ENCODE results near the gene SNHG17.
"Not testable (repeated sequence)": the region's sequence is repeated elsewhere in the genome, so short reads cannot be mapped to it uniquely, and the experiment has no call there.

Gene SNHG17

DNA sequence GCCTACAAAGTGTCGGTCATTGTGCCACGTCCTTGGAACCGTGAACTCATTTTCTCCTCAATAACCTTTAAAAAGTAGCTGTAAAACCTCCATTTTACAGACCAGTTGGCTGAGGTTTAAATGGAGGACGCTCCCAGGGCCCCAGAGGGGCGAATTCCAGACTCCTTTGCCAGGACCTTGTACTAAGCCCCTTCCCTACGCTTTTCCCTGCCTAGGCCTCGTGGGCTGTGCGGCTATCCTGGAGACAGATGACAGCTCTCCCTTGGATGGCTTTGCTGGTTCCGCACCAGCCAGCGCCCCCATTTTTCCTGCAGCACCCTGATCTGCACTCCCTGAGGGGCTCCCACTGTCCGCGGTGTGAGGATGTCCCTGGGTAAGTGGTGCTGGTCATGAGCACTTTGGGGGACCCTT, 12.1 kb upstream of the SNHG17 start:
- DNase-seq: no peak

DNA sequence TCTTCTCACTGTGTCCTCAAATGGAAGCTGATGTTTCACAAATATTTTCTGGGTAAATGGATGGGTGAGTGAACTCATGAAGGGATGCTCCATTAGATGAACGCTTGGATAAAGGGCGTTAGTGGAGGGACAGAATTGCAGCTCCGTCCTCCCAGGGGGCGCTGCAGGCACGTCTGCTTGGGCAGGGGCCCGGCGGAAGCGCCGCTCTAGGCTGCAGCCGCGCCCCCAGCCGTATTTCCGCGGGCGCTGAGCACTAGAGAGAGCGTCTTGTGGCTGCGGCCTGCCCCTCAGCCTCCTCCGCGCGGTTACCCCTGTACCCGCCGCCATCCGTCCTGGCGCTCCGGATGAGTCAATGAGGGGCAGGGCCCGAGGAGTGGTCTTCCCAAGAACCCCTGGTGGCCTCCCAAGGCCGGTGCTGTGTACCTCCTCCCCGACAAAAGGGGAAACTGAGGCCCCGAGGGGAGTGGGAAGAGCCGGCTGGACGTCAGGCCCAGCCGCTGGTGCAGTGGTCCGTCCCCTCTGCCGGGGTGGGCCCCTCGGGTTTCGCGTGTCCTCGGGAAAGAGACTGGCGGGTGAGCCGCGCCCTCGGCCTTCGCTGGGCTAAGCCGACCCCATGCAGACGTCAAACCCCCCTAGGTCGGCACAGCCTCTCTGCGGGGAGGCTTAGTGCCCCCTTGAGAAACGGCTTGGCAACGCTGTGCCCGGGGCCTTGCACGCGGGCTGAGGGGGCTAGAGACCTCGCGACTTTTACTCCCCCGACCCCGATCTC, 11.5 kb upstream of the SNHG17 start:
- peak; percentile 96 for DNase-seq

DNA sequence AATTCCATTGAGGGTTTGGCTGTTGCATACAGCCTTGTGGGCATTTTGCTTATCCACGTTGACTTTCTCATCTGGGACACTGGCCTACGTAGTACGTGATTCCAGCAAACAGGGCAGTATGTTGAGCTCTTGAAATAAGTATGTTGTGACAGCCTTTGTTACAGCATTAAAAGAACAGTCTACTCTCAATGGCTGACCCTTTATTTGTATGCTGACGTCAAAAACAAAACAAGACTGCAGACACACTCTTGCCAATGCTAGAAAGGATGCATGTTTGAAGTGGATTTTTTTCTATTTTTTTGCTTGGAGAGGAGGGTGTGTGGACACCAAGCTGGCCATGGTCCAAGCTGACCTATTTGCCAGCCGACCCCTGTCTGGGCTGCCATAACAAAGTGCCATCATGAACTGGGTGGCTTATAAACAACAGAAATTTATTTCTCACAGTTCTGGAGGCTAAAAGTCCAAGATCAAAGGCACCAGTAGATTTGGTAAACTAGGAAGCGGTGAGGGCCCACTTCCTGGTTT, 10.8 kb upstream of the SNHG17 start:
- no peak for DNase-seq

DNA sequence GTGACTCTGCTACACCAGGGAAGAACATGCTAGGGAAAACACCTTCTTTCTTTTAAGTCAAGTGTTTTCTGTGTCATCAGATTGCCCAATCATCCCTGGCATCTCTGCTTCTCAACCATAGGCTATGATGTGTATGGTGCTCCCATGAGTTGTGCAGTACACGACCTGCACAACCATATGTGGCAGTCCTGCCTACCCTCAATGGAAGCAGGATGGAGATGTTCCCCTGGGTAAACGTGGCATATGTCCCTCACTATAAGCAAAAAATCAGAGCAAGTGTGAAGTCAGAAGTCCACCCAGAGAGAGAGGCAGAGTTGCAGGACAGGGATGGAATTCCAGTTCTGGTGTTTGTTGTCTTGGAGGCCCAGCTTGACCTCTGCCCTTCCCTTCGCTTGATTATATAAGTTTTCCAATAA, 10.3 kb upstream of the SNHG17 start:
- no peak for DNase-seq

DNA sequence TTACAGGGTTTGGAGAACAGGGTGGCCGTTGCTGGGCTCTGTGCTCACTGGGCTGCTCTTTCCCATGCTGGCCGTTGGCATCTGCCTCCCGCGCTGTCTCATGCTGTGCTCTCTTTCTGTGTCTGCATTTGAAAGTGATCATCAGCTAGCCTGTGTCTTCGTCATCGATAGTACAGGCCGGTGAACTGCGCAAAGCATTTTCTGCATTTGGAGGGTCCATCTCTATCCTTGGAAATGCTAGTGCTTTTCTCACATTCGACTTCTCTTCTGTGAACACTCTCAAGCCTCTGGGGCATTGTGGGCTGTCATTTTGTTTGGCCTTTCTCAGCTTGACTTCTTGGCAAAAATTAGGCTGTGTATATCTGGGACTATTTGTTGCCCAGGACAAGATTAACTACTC, 6.8 kb upstream of the SNHG17 start:
- no peak for DNase-seq

DNA sequence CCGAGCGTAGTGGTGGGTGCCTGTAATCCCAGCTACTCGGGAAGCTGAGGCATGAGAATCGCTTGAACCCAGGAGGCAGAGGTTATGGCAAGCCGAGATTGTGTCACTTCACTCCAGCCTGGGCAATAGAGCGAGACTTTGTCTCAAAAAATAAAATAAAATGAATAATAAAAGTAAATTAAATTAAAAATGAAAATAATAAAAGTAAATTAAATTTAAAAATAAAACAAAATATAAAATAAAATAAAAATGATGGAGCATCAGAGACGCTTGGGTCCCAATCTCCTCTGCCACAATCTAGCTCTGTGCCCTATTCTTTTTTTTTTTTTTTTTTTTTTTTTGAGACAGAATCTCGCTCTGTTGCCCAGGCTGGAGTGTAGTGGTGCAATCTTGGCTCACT, 6.0 kb upstream of the SNHG17 start:
- not testable (repeated sequence) for DNase-seq

DNA sequence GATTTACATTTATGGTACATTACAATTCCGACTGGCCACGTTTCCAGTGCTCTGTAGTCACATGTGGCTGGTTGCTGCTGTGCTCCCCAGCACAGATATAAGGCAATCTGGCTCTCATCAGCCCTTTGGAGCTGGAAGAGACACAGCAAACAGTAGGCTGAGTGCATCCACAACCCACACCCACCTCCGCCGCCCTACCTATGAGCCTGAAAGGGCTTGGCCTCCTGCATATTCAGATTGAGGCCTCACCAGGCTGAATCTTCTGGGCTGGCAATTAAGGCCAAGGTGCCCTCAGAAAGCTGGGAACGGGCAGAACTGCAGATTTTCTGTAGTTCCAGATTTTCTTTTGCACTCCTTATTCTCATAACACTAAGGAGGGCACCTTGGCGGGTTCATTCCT, 2.7 kb upstream of the SNHG17 start:
- no peak for DNase-seq

- DNase-seq: no peak
Measured at GRCh38 chr20:38435555-38435939, 419 bp upstream of the SNHG17 start.

DNA sequence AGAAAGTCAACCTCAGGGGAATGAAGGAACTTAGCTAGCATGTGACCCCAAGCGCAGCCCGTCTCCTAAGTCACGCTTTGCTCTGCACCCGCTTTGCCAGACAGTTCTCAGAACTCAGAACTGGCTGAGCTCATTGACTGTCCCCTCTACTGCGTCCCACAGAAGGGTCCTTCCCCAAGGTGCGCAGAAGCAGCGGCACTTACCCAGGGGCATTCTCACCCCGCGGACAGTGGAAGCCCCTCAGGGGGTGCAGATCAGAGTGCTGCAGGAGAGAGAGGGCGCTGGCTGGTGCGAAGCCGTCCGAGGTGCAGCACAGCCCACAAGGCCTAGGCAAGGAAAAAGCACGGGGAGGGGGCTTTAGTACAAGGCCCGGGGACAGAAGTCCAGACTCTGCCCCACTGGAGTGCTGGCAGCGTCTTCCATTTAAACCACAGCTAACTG, 807 bp downstream of the SNHG17 start:
- peak; percentile 51 for DNase-seq

- DNase-seq: no peak
Measured at GRCh38 chr20:38433304-38433972, 1.7 kb downstream of the SNHG17 start.

DNA sequence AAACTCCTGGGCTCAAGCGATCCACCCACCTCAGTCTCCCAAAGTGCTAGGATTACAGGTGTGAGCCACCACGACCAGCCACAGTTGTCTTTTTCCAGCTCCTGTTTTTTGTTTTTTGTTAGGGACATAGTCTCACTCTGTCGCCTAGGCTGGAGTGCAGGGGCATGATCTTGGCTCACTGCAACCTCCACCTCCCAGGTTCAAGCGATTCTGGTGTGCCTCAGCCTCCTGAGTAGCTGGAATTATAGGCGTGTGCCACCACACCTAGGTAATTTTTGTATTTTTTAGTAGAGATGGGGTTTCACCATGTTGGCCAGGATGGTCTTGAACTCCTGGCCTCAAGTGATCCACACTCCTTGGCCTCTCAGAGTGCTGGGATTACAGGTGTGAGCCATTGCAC, 2.3 kb downstream of the SNHG17 start:
- not testable (repeated sequence) for DNase-seq

- no peak for DNase-seq
Measured at GRCh38 chr20:38432292-38432691, 2.8 kb downstream of the SNHG17 start.

DNA sequence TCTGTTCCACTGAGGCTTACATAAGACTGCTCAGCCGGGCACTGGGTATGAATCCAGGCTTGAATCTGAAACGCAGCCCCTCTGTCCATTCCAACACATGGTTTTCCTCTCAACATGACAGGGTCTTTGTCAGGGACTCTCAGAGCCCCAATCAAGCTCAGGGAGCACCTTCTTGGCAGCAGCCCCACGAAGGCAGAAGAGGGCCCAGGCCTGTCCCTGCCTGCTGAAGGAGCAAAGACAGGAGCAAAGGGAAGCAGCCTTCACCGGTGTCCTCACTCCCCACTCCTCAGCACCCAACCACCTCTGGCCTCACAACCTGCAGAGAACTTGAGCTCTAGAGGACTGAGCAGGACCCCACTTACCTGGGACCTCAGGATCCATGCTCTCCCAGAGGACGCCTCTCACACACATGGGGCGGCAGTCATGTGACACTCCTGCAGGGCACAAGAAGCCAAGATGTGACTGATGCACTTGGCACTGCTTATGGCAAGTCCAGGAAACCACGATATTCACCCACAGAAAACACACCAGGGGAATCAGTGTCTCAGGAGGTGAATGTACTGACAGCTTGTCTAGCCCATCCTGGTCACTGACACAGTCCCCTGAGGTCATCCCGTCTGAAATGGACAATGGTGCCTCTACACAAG, 4.3 kb downstream of the SNHG17 start:
- DNase-seq: no peak

- no peak for DNase-seq
Measured at GRCh38 chr20:38429301-38429700, 5.8 kb downstream of the SNHG17 start.

DNA sequence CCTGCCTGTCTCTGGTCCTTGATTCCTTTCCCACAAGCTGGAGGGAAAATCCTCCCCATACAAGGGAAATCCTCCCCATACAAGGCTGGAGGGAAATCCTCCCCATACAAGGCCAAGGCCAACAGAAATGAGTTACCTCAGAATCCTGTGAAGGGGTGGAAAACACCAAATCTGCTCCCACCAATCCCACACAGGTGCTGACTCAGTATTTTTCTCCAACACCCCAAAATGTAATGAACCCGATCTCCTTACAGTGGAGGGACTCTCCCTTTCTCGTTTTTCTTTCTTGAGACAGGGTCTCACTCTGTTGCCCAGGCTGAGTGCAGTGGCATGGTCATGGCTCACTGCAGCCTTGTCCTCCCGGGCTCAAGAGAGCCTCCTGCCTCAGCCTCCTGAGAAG, 6.3 kb downstream of the SNHG17 start:
- no peak for DNase-seq

DNA sequence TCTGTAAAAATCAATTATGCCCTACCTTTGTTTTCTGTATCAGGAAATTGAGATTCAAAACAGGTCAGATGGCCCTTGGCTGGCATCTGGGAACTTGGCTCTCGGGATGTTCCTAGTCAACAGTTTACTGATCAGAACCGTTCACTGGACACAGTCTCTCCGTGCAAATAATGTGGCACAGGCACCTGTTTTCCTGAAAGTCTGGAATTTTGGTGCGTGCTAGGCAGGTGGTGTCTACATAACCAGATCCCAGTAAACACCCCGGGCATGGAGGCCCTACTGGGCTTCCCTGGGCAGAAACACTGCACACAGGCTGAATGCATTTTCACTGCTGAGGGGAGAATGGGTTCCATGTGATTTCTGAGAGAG, 7.5 kb downstream of the SNHG17 start:
- no peak for DNase-seq

DNA sequence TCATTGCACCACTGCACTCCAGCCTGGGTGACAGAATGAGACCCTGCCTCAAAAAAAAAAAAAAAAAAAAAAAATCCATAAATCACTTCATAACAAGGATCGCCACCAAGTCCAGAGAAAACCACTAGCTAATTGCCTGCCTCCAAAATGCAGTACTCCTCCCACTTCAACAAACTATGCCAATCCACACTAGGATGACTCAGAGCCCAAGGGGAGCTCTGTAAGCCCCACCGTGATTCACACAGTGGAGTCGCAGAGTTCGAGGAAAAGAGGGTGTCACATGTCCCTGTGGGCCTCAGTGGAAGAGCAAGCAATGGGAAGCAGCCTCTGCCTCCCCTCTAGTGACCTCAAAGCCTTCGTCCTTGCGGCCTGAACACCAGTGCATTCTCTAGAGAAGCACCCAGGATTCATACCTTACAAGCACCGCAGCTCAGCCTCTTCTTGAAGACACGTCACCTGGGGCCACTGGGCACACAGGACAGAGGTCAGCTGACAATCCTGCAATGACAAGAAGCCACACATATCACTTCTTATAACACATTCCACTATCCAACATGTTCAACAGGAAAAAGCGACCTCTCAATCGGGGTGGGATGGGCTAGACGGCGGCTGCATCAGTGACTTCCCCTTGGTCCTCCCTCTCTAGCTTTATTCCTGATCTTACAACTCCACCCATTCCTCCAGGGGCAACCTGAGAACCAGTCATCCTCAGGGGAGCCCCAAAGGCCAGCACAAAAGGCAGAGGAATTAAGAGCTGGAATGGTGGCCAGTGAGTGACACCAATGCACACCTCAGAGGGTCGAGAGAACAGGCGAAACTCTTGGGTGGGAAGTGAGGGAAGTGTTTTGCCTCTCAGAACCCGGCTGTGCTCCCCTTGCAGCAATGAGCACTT, 8.9 kb downstream of the SNHG17 start:
- no peak for DNase-seq

- no peak for DNase-seq
Measured at GRCh38 chr20:38424401-38424800, 10.7 kb downstream of the SNHG17 start.

DNA sequence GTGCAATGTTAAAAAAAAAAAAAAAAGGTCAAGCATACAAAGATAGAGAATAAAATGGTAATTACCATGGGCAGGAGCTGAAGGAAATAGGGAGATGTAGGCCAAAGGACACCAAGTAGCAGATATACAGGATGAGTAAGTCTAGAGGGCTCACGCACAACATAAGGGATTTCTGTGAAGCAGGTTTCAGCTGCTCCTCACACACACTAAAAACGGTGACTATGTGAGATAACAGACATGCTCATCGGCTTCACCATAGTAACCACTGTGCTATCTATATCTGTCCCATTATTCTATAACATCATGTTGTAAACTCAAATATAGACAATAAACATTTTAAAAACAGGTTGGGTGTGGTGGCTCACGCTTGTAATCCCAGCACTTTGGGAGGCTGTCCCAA, 11.6 kb downstream of the SNHG17 start:
- no peak for DNase-seq

DNA sequence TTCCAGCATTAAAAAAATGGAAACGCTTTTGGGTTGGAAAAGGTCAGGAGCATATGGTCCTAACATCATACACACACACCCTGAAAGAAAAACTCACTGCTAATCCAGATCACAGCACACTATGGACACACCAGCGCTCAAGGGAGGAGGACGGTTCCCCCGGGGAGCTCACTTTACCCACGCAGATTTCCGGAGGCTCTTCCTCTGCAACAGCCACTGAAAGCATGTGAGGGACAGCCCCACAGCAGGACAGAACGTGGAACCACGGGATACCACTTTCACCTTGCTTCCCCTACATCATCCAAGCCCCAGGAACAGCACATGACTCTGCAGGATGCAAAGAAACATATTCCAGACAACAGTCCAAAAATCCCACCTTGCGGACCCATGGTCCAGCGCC, 13.2 kb downstream of the SNHG17 start:
- DNase-seq: no peak

DNA sequence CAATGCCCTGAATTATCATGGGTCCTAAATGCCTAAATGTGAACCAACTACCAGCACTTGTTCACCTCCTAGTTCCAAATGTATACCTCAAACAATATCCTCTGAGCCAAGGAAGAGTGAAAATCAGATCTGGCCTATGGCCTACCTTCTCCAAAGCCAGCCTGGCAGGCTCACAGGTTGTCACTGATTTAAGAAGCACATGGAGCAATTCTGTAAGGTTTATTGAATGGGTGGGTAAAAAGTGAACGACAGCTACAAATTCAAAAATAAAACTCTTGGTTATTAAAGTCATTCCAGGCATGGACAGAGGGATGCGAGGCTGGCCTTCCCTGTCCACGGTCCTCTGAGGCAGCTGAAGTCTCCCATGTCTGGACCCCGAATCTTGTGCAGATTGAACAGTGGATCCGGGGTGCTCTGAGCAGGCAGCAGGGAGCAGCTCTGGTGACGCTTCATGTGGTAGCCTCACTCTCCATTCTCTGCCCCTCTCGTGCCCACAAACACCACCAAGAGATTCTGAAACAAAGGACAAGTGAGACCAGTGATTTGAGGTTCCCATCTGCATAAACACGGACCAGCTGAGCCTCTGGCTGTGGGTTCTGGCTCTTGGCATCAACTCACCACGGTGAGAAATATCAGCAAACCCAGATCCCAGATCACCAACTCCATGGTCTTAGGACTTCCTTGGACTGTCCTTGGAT, 14.6 kb downstream of the SNHG17 start:
- no peak for DNase-seq

DNA sequence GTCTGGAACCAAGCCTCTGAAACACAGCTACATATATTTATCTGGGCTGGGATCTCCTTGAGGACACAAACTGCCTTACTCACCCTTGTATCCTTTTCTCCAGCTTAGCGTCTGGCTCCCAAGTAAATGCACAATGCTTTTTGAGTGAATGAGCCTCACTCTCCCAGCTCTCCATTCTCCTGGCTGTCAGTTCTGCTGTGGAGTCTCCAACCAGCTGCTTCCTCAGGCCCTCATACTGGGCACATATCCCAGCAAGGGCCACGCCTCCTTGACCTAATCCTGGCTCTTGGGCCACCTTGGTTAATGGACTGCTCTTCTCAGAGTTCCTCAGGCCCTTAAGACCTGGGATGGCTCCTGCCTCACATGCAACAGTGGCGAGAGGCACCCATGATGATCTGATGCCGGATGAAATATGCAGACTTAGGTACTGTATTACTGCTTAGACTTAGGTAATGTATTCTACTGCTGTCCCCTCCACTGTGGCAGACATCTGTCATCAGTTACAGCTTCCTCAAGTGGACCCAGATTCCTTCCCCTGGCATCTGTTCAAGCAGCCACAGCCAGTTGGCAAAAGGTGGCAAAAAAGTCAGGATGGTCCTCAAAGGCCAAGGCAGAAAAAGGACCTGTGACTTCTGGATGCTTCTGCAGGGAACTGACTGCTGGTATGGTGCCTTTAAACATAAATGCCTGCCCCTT, 16.5 kb downstream of the SNHG17 start:
- DNase-seq: no peak
